Tibial nerve (tissue), 4 donors: ENCODE data around the gene TNS2. TPM values are rescaled to one million over a fixed set of nuclear protein-coding genes. Genes with fewer than 3 reads are reported as not detected.

ENCODE experiments used
- DNase-seq, 2 donors: peaks; one replicate each; pipeline ENCODE4 v3.0.0-alpha.2; 2019; ENCODE audit warnings: low spot score in 2 of 2
- H3K27ac ChIP-seq, 4 donors: fragments of 200-600 bp; sonication (generic) in 3 of 4; one replicate each; pipeline ENCODE4 v1.5.1; 2017 to 2019; ENCODE audit warnings: mild to moderate bottlenecking in 1 of 4
- H3K27me3 ChIP-seq, 2 donors: fragments of 200-600 bp; sonication (generic) in 1 of 2; one replicate each; pipeline versions ENCODE4 v1.5.1 to v1.6.0; 2017 to 2019
- H3K36me3 ChIP-seq, 3 donors: fragments of 200-600 bp; sonication (generic); one replicate each; pipeline ENCODE4 v1.5.1; 2018 to 2019
- H3K4me1 ChIP-seq, 4 donors: fragments of 200-600 bp; sonication (generic) in 3 of 4; one replicate each; pipeline ENCODE4 v1.5.1; 2017 to 2019
- H3K4me3 ChIP-seq, 4 donors: fragments of 200-600 bp; sonication (generic) in 3 of 4; one replicate each; pipeline ENCODE4 v1.5.1; 2017 to 2019; ENCODE audit warnings: mild to moderate bottlenecking in 1 of 4, moderate library complexity in 1 of 4
- H3K9me3 ChIP-seq, 4 donors: fragments of 200-600 bp; sonication (generic) in 3 of 4; one replicate each; pipeline ENCODE4 v1.5.1; 2017 to 2019
- EP300 ChIP-seq, 2 donors: sonication (generic); formaldehyde crosslinking; IDR thresholded peaks; one replicate each; pipeline ENCODE4 v1.6.1; 2017; ENCODE audit warnings: antibody characterized with exemption in 2 of 2, mild to moderate bottlenecking in 1 of 2
- POLR2A ChIP-seq, 2 donors: fragments of 450-650 bp; IDR thresholded peaks; one replicate each; pipeline ENCODE4 v1.6.1; 2017; ENCODE audit warnings: antibody characterized with exemption in 2 of 2, mild to moderate bottlenecking in 2 of 2, moderate library complexity in 2 of 2
- WGBS, 2 donors: methylation state at CpG; one replicate each; pipeline ENCODE4 v1.1.5; 2018; 5-methylcytosine and 5-hydroxymethylcytosine counted together
- total RNA-seq, 4 donors: library from RNA; depleted of rRNA; stranded (reverse); fragments of >200 nt; gene quantifications; one replicate each; pipeline ENCODE4 v1.1.0, GENCODE V29; 2016
- TF ChIP-seq, protein P1 (sequence below), 5 experiments: fragments of 200-600 bp in 3 of 5; fragments of 450-650 bp in 2 of 5; sonication (generic) in 3 of 5; IDR thresholded peaks; one replicate each; pipeline ENCODE4 v1.5.1; 2016 to 2019; ENCODE audit warnings: antibody characterized with exemption in 5 of 5, mild to moderate bottlenecking in 3 of 5, moderate library complexity in 2 of 5

Gene TNS2
- total RNA-seq, 4 donors from 2014 or later = 411 to 653 (median 546) TPM

DNA sequence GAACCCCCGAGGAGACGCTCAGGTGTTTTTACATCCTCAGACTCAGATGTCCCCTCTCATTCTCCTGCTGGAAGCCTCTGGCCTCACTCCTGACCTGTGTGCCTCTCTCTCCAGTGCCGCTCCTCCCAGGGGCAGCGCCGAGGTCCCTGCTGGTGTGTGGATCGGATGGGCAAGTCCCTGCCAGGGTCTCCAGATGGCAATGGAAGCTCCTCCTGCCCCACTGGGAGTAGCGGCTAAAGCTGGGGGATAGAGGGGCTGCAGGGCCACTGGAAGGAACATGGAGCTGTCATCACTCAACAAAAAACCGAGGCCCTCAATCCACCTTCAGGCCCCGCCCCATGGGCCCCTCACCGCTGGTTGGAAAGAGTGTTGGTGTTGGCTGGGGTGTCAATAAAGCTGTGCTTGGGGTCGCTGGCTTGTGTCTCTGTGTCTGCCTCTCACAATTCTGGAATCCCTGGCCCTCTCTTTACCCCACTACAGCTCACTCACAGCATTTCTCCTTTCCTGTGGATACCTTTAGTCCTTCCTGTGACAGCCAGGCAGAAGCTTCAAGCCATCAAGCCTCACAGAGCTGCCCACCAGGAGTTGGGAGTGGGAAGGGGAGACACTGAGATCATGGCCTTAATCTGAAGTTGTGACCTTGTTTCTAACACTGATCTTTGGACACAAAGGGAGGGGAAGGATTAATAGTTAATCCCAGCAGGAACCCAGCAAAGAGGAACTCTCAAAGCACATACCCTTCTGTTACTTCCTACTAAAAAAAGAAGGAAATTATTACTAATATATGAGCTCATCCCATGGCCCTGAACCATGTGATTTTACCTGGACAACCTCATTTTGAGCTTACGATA lies 52.3 kb downstream of the TNS2 start:
- H3K4me3 ChIP-seq = no peak overlapping the region
- no peaks in the 10 kb centered on the region for H3K9me3 ChIP-seq
- WGBS, 2 donors = 83 to 86% methylated on average over 12 of the region's 12 CpGs
- H3K27me3 ChIP-seq = no peaks in the 10 kb centered on the region
- H3K27ac ChIP-seq = peak overlapping the region in 3 of 4 donors; percentile 33 to 65 (median 48)
- TF ChIP-seq, protein P1, sequence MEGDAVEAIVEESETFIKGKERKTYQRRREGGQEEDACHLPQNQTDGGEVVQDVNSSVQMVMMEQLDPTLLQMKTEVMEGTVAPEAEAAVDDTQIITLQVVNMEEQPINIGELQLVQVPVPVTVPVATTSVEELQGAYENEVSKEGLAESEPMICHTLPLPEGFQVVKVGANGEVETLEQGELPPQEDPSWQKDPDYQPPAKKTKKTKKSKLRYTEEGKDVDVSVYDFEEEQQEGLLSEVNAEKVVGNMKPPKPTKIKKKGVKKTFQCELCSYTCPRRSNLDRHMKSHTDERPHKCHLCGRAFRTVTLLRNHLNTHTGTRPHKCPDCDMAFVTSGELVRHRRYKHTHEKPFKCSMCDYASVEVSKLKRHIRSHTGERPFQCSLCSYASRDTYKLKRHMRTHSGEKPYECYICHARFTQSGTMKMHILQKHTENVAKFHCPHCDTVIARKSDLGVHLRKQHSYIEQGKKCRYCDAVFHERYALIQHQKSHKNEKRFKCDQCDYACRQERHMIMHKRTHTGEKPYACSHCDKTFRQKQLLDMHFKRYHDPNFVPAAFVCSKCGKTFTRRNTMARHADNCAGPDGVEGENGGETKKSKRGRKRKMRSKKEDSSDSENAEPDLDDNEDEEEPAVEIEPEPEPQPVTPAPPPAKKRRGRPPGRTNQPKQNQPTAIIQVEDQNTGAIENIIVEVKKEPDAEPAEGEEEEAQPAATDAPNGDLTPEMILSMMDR (IDR thresholded peaks at IDR 0.05) = no peak
- no peak for TF ChIP-seq POLR2A (IDR thresholded peaks at IDR 0.05)
- no peak for TF ChIP-seq EP300 (IDR thresholded peaks at IDR 0.05)
- peaks cover 0 to 24% (median 0%) of the 10 kb centered on the region in 3 donors for H3K36me3 ChIP-seq
- no peak for DNase-seq
- peaks cover 0 to 88% (median 34%) of the 10 kb centered on the region in 4 donors for H3K4me1 ChIP-seq

DNA sequence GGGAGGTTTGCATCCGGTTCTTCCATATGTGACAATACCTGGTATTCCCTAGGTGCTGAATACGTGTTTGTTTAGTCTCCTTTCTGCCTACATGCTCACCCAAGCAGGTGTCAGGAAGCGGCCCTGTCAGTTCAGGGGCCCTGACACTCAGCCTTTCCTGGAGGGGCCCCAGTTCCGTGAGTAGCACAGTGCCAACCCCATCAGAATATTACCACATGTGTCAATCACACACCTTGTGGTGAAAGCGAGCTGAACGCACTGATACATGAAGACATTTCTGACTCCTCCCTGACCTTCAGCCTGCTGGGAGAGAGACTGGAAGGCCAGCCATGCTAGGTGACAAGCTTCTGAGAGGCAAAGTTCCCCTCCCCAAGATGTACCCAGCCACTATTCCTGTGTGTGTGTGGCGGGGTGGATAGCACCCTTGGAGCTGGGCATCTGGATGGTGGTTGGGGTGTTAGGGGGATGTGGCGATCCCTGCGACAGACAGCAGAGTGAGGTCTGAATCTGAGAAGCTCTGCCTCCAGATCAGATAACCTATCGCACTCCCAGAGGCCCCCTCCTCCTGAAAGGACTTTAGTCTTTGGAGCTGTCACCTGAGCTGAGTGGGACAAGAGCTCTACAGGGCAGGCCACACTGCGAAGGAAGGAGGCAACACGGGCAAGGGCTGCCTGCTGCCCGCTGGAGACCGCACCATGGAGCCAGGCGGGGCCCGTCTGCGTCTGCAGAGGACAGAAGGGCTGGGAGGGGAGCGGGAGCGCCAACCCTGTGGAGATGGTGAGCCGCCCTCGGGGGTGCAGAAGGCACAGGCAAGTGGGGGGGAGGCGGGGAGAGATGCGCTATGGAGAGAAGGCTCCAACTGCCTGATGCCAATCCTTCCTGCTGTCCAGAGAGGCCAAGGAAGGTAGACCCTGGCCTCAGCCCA lies 53.3 kb downstream of the TNS2 start, which contains the start of gene SOAT2:
TSS of gene SOAT2 (plus strand) at position 604 of the 925 bp plus-strand sequence. CDS start at position 696, 92 bp downstream.
- 66 to 75% methylated on average over 22 of the region's 23 CpGs for WGBS, 2 donors
- Histone ChIP-seq H3K9me3 (no peaks in the 10 kb centered on the region), H3K4me3 (peak within 1 kb of the TSS in 1 of 4 donors; percentile 3), H3K27me3 (no peaks in the 10 kb centered on the region), H3K36me3 (peaks cover 0 to 24% (median 0%) of the 10 kb centered on the region in 3 donors), H3K4me1 (peaks cover 0 to 81% (median 27%) of the 10 kb centered on the region in 4 donors), H3K27ac (peak within 1 kb of the TSS in 3 of 4 donors; percentile 33 to 65 (median 48))
- DNase-seq = no peak
- TF ChIP-seq EP300 (IDR thresholded peaks at IDR 0.05) = peak in 1 of 2 donors; percentile 2
- TF ChIP-seq, protein P1 (IDR thresholded peaks at IDR 0.05) = no peak

DNA sequence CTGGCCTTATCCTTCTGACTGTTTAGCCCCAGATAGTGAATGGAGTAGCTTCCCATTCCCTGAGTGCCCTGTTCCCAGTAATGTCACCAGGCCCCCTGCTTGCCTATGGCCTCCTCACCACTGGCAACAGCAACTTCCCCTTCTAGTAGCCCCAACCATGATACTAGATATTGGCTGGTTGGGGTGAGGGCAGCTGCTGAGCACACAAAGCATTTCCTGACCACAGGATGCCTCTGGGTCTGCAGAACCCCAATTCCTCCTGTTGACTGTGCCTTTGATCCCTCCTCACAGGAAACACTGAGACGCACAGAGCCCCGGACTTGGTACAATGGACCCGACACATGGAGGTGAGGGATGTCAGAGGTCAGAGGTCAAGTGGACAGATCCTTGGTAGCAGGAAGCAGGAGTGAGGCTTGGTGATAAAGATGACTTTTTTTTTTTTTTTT lies 54.0 kb downstream of the TNS2 start:
- no peak for TF ChIP-seq POLR2A (IDR thresholded peaks at IDR 0.05)
- TF ChIP-seq EP300 (IDR thresholded peaks at IDR 0.05) = no peak
- TF ChIP-seq, protein P1 (IDR thresholded peaks at IDR 0.05) = no peak
- H3K27ac ChIP-seq = peak overlapping the region in 2 of 4 donors; percentile 48 to 65
- H3K4me3 ChIP-seq = peak overlapping the region in 1 of 4 donors; percentile 3
- no peak for DNase-seq
- H3K4me1 ChIP-seq = peaks cover 0 to 73% (median 24%) of the 10 kb centered on the region in 4 donors
- H3K36me3 ChIP-seq = peaks cover 0 to 24% (median 0%) of the 10 kb centered on the region in 3 donors
- no peaks in the 10 kb centered on the region for H3K9me3 ChIP-seq
- no peaks in the 10 kb centered on the region for H3K27me3 ChIP-seq
- 31 to 35% methylated on average over 3 of the region's 3 CpGs for WGBS, 2 donors

DNA sequence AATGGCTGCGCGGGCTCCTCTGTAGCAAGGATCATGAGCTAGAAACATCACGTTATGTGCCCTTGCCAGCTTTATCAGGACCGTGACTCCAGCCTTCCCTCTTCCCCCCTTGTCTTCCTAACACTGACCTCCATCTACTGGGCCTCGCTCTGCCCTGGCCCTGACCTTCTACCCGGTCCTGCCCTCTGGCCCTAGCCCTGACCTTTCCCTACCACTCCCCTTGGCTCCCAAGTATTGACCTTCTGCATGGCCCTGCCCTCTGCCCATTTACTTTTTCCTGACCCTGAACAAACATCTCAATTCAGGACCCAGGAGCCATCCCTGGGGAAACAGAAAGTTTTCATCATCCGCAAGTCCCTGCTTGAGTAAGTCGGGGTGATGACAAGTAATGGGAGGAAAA lies 55.4 kb downstream of the TNS2 start:
- Histone ChIP-seq H3K27ac (peak overlapping the region in 1 of 4 donors; percentile 49), H3K9me3 (no peaks in the 10 kb centered on the region), H3K4me1 (peaks cover 0 to 60% (median 18%) of the 10 kb centered on the region in 4 donors), H3K27me3 (no peaks in the 10 kb centered on the region), H3K36me3 (peaks cover 0 to 21% (median 0%) of the 10 kb centered on the region in 3 donors), H3K4me3 (no peak overlapping the region)
- TF ChIP-seq, protein P1 (IDR thresholded peaks at IDR 0.05) = no peak
- TF ChIP-seq POLR2A (IDR thresholded peaks at IDR 0.05) (no peak), EP300 (IDR thresholded peaks at IDR 0.05) (no peak)
- DNase-seq = no peak
- WGBS, 2 donors = 70 to 79% methylated on average over 8 of the region's 8 CpGs
